Fibroblast of the aortic adventitia (primary cell): ENCODE measurements around the gene TBC1D32. TPM values are rescaled to one million over a fixed set of nuclear protein-coding genes. Genes with fewer than 3 reads are reported as not detected.
"Not testable (repeated sequence)": the region's sequence is repeated elsewhere in the genome, so short reads cannot be mapped to it uniquely, and the experiment has no call there.

Source experiments
- DNase-seq: peaks from one replicate; pipeline ENCODE4 v3.0.0-alpha.2; 2010; ENCODE audit warnings: low read depth
- H3K4me3 ChIP-seq: 2 replicates; pipeline ENCODE4 v1.5.1; 2011; ENCODE audit warnings: low read depth, mild to moderate bottlenecking, control low read depth, low read length, moderate library complexity
- CTCF ChIP-seq: IDR thresholded peaks from 2 replicates; pipeline ENCODE4 v1.5.1; 2011; ENCODE audit warnings: mild to moderate bottlenecking, low read length, control low read depth, inconsistent platforms; ENCODE audit not compliant: insufficient read depth
- total RNA-seq: library from RNA; depleted of rRNA; stranded (reverse); fragments of >200 nt; gene quantifications from 2 replicates; pipeline ENCODE4 v1.2.3, GENCODE V29; 2012; ENCODE audit warnings: low replicate concordance

TBC1D32 gene
- total RNA-seq, 1 donor = 21.2 TPM

DNA sequence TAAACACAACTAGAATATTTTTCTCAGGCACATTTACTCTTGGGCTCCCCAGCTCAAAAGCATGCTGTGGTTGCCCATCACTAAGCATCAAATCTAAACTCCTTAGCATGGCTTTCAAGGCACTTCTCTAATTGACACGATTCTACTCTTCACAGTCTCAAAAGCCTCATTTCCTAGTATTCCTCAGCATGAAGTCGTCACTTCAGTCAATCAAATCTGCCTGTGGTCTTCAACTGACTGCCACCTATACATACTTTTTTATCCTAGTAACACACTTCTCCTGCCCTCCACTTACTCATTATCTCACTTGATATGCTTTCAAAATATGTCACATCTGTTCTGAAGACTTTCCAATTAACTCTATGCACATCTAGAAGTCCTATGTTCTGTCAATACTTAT lies 110.3 kb downstream of the TBC1D32 start:
- DNase-seq = no peak
- no peak for TF ChIP-seq CTCF
- no peak overlapping the region for H3K4me3 ChIP-seq

- TF ChIP-seq CTCF = no peak
- DNase-seq = no peak
- no peak overlapping the region for H3K4me3 ChIP-seq
Observed at GRCh38 chr6:121223212-121223611, 111.1 kb downstream of the TBC1D32 start.

DNA sequence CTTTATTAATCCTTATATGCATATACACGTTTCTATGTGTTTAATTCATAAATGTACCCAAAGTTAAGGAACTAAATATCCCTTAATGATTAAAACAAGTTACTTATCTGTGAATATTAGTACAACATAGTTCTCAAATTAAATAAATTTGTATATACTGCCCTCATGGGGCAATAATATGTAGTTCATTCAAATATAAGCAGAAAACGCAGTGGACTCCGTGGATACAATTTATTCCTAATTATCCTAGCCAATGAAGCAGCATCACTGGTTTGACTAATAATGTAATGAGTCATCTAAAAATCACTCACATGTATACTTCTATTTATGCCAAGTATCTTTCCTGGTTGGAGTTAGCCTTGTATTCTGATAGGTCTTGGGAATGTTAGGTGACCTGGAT lies 111.6 kb downstream of the TBC1D32 start:
- peak; percentile 10 for TF ChIP-seq CTCF
- peak; percentile 54 for DNase-seq
- H3K4me3 ChIP-seq = no peak overlapping the region

GRCh38 chr6:121216928-121217327 lies 117.4 kb downstream of the TBC1D32 start:
- DNase-seq = no peak
- TF ChIP-seq CTCF = no peak
- H3K4me3 ChIP-seq = no peak overlapping the region

DNA sequence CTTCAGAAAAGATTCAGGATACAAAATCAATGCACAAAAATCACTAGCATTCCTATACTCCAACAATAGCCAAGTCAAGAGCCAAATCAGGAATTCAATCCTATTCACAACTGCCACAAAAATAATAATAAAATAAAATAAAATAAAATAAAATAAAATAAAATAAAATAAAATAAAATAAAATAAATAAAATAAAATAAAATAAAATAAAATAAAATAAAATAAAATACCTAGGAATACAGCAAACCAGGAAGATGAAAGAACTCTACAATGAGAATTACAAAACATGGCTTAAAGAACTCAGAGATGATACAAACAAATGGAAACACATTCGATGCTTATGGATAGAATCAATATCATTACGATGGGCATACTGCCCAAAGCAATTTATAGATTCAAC lies 120.9 kb downstream of the TBC1D32 start:
- DNase-seq, H3K4me3 ChIP-seq: not testable (repeated sequence)

DNA sequence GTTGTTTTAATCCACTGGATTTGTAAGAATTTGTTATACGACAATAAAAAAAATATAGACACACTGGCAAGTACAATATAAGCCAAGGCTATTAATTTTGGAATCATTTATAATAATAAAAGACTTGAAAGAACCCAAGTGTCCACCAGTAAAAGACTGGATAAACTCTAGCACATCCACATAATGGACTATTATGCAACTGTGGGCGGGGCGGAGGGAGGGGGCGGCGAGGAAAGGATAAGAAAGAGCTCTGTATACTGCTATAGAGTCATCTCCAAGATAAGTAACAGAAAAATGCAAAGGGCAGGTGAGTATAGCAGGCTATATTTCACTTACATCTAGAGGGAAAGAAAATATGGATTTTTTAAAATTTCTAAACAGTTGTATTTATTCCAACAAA lies 123.3 kb downstream of the TBC1D32 start:
- no peak for DNase-seq
- H3K4me3 ChIP-seq = no peak overlapping the region
- no peak for TF ChIP-seq CTCF

GRCh38 chr6:121205569-121205968 lies 128.7 kb downstream of the TBC1D32 start:
- TF ChIP-seq CTCF = no peak
- no peak for DNase-seq
- H3K4me3 ChIP-seq = no peak overlapping the region

DNA sequence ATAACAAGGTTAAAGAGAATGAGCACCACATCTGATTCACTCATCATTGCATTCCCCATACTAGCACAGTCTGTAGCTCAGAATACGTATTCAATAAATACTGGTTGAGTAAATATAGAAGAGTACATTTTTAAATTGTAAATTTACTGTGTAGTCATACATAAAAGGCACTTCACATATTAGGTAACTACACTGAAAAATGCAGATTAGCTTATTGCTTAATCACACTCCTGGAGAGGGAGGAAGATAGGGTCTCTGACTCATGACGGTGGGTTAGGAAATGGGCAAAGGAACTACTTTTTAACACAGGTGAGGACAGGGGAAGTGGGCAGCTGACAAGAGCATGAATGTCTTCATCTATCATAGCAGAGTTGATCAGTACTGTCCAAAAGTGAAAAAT lies 133.2 kb downstream of the TBC1D32 start:
- no peak for DNase-seq
- no peak overlapping the region for H3K4me3 ChIP-seq
- no peak for TF ChIP-seq CTCF

GRCh38 chr6:121196042-121196441 lies 138.2 kb downstream of the TBC1D32 start:
- H3K4me3 ChIP-seq, DNase-seq: not testable (repeated sequence)
